Measurements from ENCODE around the gene CIDEB. TPM values are rescaled to one million over a fixed set of nuclear protein-coding genes. Genes with fewer than 3 reads are reported as not detected.

Gene CIDEB
- polyA plus RNA-seq, 1 donor from 2014 or later, result not detected

DNA sequence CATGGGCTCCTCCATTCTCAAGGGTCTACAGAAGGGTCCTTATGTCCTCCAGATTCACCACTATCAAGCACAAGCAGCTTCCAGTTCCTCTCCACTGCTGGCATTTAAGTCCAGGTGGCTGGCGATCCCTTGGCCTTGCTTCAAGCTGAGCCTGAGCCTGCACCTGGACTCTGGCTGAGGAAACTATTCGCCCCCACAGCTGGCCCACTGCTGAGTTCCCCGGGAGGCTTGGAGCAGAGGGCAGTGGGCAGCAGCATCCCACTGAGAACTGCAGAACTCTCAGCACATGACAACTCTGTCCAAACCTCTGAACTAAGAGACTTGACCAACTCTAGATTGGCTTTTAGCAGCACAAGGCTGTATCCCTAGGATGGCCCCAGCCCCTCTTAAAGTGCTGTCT is 25.0 kb downstream of the CIDEB start:
- H3K9me3 ChIP-seq (ENCODE audit: low read length), result no peaks in the 10 kb centered on the region

DNA sequence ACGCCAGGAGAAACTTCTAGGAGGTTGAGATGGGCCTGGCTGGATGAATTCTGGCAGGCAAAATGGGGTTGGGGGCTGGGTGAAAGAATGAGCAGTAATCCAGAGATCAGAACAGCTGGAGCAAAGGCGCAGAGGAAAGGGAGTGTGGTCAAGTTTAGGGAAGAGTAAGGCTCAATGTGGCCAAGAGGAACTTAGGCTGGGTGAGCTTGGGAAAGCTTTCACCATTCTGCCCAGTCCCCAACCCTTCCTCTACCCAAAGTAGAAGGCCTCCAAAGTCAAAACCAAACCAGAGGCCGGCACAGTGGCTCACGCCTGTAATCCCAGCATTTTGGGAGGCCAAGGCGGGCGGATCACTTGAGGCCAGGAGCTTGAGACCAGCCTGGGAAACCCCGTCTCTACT is 26.1 kb downstream of the CIDEB start:
- Histone ChIP-seq H3K9ac (ENCODE audit: low read length) (no peak overlapping the region), H3K27me3 (ENCODE audit: insufficient read depth, low read depth, low read length) (no peaks in the 10 kb centered on the region), H3K9me2 (ENCODE audit: insufficient read depth, low read length) (no peaks in the 10 kb centered on the region), H4K20me1 (ENCODE audit: insufficient read depth) (no peaks in the 10 kb centered on the region), H3K9me3 (ENCODE audit: low read length) (no peaks in the 10 kb centered on the region), H3K4me2 (ENCODE audit: low read length) (no peak overlapping the region), H3K36me3 (ENCODE audit: insufficient read depth, low read length) (no peaks in the 10 kb centered on the region), H3K79me2 (replicated peaks; ENCODE audit: insufficient read depth, low read length) (no peaks in the 10 kb centered on the region), H3K4me3 (ENCODE audit: low read length) (no peak overlapping the region), H3F3A (ENCODE audit: insufficient read depth, low read length, poor library complexity, severe bottlenecking) (no peaks in the 10 kb centered on the region), H3K27ac (ENCODE audit: low read length) (no peak overlapping the region), H2AFZ (ENCODE audit: low read depth, low read length) (no peak overlapping the region)
- TF ChIP-seq RAD21 (conservative IDR thresholded peaks at IDR 0.05) (no peak), POLR2AphosphoS5 (IDR thresholded peaks at IDR 0.05) (no peak), EZH2 (IDR thresholded peaks at IDR 0.05; ENCODE audit: borderline replicate concordance, insufficient read depth, low read length, poor library complexity, severe bottlenecking) (no peak), MXI1 (conservative IDR thresholded peaks at IDR 0.05; ENCODE audit: poor library complexity, severe bottlenecking) (no peak), EP300 (conservative IDR thresholded peaks at IDR 0.05; ENCODE audit: poor library complexity, severe bottlenecking) (no peak), TAF1 (IDR thresholded peaks at IDR 0.05; ENCODE audit: low read depth) (no peak), SMC3 (conservative IDR thresholded peaks at IDR 0.05; ENCODE audit: poor library complexity) (no peak)
- TF ChIP-seq, protein P1, sequence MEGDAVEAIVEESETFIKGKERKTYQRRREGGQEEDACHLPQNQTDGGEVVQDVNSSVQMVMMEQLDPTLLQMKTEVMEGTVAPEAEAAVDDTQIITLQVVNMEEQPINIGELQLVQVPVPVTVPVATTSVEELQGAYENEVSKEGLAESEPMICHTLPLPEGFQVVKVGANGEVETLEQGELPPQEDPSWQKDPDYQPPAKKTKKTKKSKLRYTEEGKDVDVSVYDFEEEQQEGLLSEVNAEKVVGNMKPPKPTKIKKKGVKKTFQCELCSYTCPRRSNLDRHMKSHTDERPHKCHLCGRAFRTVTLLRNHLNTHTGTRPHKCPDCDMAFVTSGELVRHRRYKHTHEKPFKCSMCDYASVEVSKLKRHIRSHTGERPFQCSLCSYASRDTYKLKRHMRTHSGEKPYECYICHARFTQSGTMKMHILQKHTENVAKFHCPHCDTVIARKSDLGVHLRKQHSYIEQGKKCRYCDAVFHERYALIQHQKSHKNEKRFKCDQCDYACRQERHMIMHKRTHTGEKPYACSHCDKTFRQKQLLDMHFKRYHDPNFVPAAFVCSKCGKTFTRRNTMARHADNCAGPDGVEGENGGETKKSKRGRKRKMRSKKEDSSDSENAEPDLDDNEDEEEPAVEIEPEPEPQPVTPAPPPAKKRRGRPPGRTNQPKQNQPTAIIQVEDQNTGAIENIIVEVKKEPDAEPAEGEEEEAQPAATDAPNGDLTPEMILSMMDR (IDR thresholded peaks at IDR 0.05; ENCODE audit: poor library complexity, severe bottlenecking), result no peak
- TF ChIP-seq, protein P2, sequence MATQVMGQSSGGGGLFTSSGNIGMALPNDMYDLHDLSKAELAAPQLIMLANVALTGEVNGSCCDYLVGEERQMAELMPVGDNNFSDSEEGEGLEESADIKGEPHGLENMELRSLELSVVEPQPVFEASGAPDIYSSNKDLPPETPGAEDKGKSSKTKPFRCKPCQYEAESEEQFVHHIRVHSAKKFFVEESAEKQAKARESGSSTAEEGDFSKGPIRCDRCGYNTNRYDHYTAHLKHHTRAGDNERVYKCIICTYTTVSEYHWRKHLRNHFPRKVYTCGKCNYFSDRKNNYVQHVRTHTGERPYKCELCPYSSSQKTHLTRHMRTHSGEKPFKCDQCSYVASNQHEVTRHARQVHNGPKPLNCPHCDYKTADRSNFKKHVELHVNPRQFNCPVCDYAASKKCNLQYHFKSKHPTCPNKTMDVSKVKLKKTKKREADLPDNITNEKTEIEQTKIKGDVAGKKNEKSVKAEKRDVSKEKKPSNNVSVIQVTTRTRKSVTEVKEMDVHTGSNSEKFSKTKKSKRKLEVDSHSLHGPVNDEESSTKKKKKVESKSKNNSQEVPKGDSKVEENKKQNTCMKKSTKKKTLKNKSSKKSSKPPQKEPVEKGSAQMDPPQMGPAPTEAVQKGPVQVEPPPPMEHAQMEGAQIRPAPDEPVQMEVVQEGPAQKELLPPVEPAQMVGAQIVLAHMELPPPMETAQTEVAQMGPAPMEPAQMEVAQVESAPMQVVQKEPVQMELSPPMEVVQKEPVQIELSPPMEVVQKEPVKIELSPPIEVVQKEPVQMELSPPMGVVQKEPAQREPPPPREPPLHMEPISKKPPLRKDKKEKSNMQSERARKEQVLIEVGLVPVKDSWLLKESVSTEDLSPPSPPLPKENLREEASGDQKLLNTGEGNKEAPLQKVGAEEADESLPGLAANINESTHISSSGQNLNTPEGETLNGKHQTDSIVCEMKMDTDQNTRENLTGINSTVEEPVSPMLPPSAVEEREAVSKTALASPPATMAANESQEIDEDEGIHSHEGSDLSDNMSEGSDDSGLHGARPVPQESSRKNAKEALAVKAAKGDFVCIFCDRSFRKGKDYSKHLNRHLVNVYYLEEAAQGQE (IDR thresholded peaks at IDR 0.05; ENCODE audit: borderline replicate concordance), result no peak

More for the DNA sequence above, 25.0 kb downstream of the CIDEB start:
- Histone ChIP-seq H3K4me2 (ENCODE audit: low read length) (no peak overlapping the region), H2AFZ (ENCODE audit: low read depth, low read length) (no peak overlapping the region), H3K9me2 (ENCODE audit: insufficient read depth, low read length) (no peaks in the 10 kb centered on the region), H4K20me1 (ENCODE audit: insufficient read depth) (no peaks in the 10 kb centered on the region), H3K79me2 (replicated peaks; ENCODE audit: insufficient read depth, low read length) (no peaks in the 10 kb centered on the region), H3K4me3 (ENCODE audit: low read length) (no peak overlapping the region), H3K27me3 (ENCODE audit: insufficient read depth, low read depth, low read length) (no peaks in the 10 kb centered on the region), H3K27ac (ENCODE audit: low read length) (no peak overlapping the region), H3K36me3 (ENCODE audit: insufficient read depth, low read length) (no peaks in the 10 kb centered on the region), H3K9ac (ENCODE audit: low read length) (no peak overlapping the region), H3F3A (ENCODE audit: insufficient read depth, low read length, poor library complexity, severe bottlenecking) (no peaks in the 10 kb centered on the region)
- TF ChIP-seq MXI1 (conservative IDR thresholded peaks at IDR 0.05; ENCODE audit: poor library complexity, severe bottlenecking) (no peak), POLR2AphosphoS5 (IDR thresholded peaks at IDR 0.05) (no peak), SMC3 (conservative IDR thresholded peaks at IDR 0.05; ENCODE audit: poor library complexity) (no peak), EZH2 (IDR thresholded peaks at IDR 0.05; ENCODE audit: borderline replicate concordance, insufficient read depth, low read length, poor library complexity, severe bottlenecking) (no peak), TAF1 (IDR thresholded peaks at IDR 0.05; ENCODE audit: low read depth) (no peak), EP300 (conservative IDR thresholded peaks at IDR 0.05; ENCODE audit: poor library complexity, severe bottlenecking) (no peak), RAD21 (conservative IDR thresholded peaks at IDR 0.05) (no peak)
- TF ChIP-seq, protein P2 (IDR thresholded peaks at IDR 0.05; ENCODE audit: borderline replicate concordance), result no peak
- TF ChIP-seq, protein P1 (IDR thresholded peaks at IDR 0.05; ENCODE audit: poor library complexity, severe bottlenecking), result no peak

Measured in neural cell (in vitro differentiated cells).